HG02588 (cell line): ENCODE results near the gene ELF3.
"Not testable (repeated sequence)": the region's sequence is repeated elsewhere in the genome, so short reads cannot be mapped to it uniquely, and the experiment has no call there.

Experiments used
- ATAC-seq: cut with Tn5 transposase; IDR thresholded peaks from one replicate; pipeline ENCODE4 v1.9.1; 2021; ENCODE audit warnings: mild to moderate bottlenecking, moderate library complexity; ENCODE audit not compliant: unreplicated experiment

The ELF3 gene

GRCh38 chr1:202034149-202034682 lies 23.8 kb downstream of the ELF3 start:
- no peak for ATAC-seq

- no peak for ATAC-seq
These were observed 24.5 kb downstream of the ELF3 start for GRCh38 chr1:202034683-202035462.

- ATAC-seq: no peak
These were observed 26.4 kb downstream of the ELF3 start for GRCh38 chr1:202036595-202037387.

- ATAC-seq: no peak
These were observed 27.4 kb downstream of the ELF3 start for GRCh38 chr1:202037706-202038296.

- no peak for ATAC-seq
These were observed 28.4 kb downstream of the ELF3 start for GRCh38 chr1:202038688-202039346.

GRCh38 chr1:202045705-202046104 lies 35.3 kb downstream of the ELF3 start:
- ATAC-seq: no peak

GRCh38 chr1:202046227-202046626 lies 35.8 kb downstream of the ELF3 start:
- no peak for ATAC-seq

GRCh38 chr1:202046748-202047708 lies 36.6 kb downstream of the ELF3 start:
- no peak for ATAC-seq

- no peak for ATAC-seq
These were observed 37.6 kb downstream of the ELF3 start for GRCh38 chr1:202047977-202048376.

- no peak for ATAC-seq
These were observed 38.7 kb downstream of the ELF3 start for GRCh38 chr1:202049129-202049528.

- no peak for ATAC-seq
These were observed 43.7 kb downstream of the ELF3 start for GRCh38 chr1:202054094-202054493.

- ATAC-seq: not testable (repeated sequence)
These were observed 44.3 kb downstream of the ELF3 start for GRCh38 chr1:202054673-202055072.

- ATAC-seq: no peak
These were observed 46.4 kb downstream of the ELF3 start for GRCh38 chr1:202056644-202057334.

GRCh38 chr1:202057335-202057704 lies 46.9 kb downstream of the ELF3 start:
- ATAC-seq: not testable (repeated sequence)

- no peak for ATAC-seq
These were observed 47.9 kb downstream of the ELF3 start for GRCh38 chr1:202058001-202058908.

- ATAC-seq: no peak
These were observed 50.7 kb downstream of the ELF3 start for GRCh38 chr1:202061055-202061454.

GRCh38 chr1:202061787-202062186 lies 51.4 kb downstream of the ELF3 start:
- ATAC-seq: not testable (repeated sequence)

- ATAC-seq: not testable (repeated sequence)
These were observed 52.2 kb downstream of the ELF3 start for GRCh38 chr1:202062636-202063035.
